ENCODE measurements around the gene ZNF483.
"Not testable (repeated sequence)": the region's sequence is repeated elsewhere in the genome, so short reads cannot be mapped to it uniquely, and the experiment has no call there.

The ZNF483 gene

GRCh38 chr9:111548623-111549022 lies 23.6 kb downstream of the ZNF483 start:
- no peak for DNase-seq

- not testable (repeated sequence) for DNase-seq
These were observed 30.4 kb downstream of the ZNF483 start for GRCh38 chr9:111555425-111555824.

- DNase-seq: no peak
These were observed 34.1 kb downstream of the ZNF483 start for GRCh38 chr9:111559000-111559610.

GRCh38 chr9:111561165-111561719 lies 36.3 kb downstream of the ZNF483 start:
- no peak for DNase-seq

GRCh38 chr9:111566234-111566633 lies 41.3 kb downstream of the ZNF483 start:
- DNase-seq: no peak

GRCh38 chr9:111568127-111568526 lies 43.1 kb downstream of the ZNF483 start:
- DNase-seq: not testable (repeated sequence)

GRCh38 chr9:111572950-111573604 lies 48.1 kb downstream of the ZNF483 start:
- no peak for DNase-seq

- no peak for DNase-seq
These were observed 57.9 kb downstream of the ZNF483 start for GRCh38 chr9:111582888-111583287.

GRCh38 chr9:111586378-111586777 lies 61.4 kb downstream of the ZNF483 start:
- no peak for DNase-seq

- no peak for DNase-seq
These were observed 63.9 kb downstream of the ZNF483 start for GRCh38 chr9:111588846-111589245.

- DNase-seq: peak; percentile 75
These were observed 73.1 kb downstream of the ZNF483 start for GRCh38 chr9:111597852-111598732.

- peak; percentile 46 for DNase-seq
These were observed 73.7 kb downstream of the ZNF483 start for GRCh38 chr9:111598733-111599091.

- DNase-seq: peak; percentile 87
These were observed 74.3 kb downstream of the ZNF483 start, which contains the start of gene PTGR1 for GRCh38 chr9:111599092-111599954. Gene PTGR1 (minus strand): TSS chr9:111599647. CDS start chr9:111597422, 2,225 bp downstream.

- DNase-seq: no peak
These were observed 75.0 kb downstream of the ZNF483 start for GRCh38 chr9:111599955-111600343.

GRCh38 chr9:111601237-111602018 lies 76.4 kb downstream of the ZNF483 start:
- no peak for DNase-seq

GRCh38 chr9:111603041-111603440 lies 78.1 kb downstream of the ZNF483 start:
- no peak for DNase-seq

GRCh38 chr9:111604054-111604615 lies 79.2 kb downstream of the ZNF483 start:
- DNase-seq: no peak

GRCh38 chr9:111605041-111605559 lies 80.1 kb downstream of the ZNF483 start:
- no peak for DNase-seq

- DNase-seq: no peak
These were observed 85.2 kb downstream of the ZNF483 start for GRCh38 chr9:111610149-111610548.

- no peak for DNase-seq
These were observed 85.9 kb downstream of the ZNF483 start for GRCh38 chr9:111610845-111611244.

All from right forelimb (tissue), 1 donor.